Astrocyte (in vitro differentiated cells and primary cell): Measurements from ENCODE around the gene BCL2. TPM values are rescaled to one million over a fixed set of nuclear protein-coding genes. Genes with fewer than 3 reads are reported as not detected.

Experiments used
- DNase-seq: peaks from one replicate; pipeline ENCODE4 v3.0.0-alpha.2; 2010; ENCODE audit warnings: low read depth
- FAIRE-seq: peaks from 2 replicates; lab custom pipeline; 2011; peaks lifted over from hg19 to GRCh38; lab: Jason Lieb, UNC
- H2AFZ ChIP-seq: 2 replicates; pipeline ENCODE4 v1.6.0; 2012; ENCODE audit warnings: low read depth, low read length, inconsistent platforms
- H3K27ac ChIP-seq: 2 replicates; pipeline ENCODE4 v1.5.1; 2011; ENCODE audit warnings: low read depth, low read length, inconsistent platforms
- H3K27me3 ChIP-seq: 2 replicates; pipeline ENCODE4 v1.6.0; 2011; ENCODE audit warnings: low read length, inconsistent platforms; ENCODE audit not compliant: insufficient read depth
- H3K36me3 ChIP-seq: 2 replicates; pipeline ENCODE4 v1.5.1; 2011; ENCODE audit warnings: low read length, inconsistent platforms; ENCODE audit not compliant: insufficient read depth
- H3K4me1 ChIP-seq: 2 replicates; pipeline ENCODE4 v1.5.1; 2011; ENCODE audit warnings: low read length, inconsistent platforms; ENCODE audit not compliant: insufficient read depth
- H3K4me2 ChIP-seq: 2 replicates; pipeline ENCODE4 v1.6.0; 2012; ENCODE audit warnings: low read length, inconsistent platforms
- H3K4me3 ChIP-seq: 2 replicates; pipeline ENCODE4 v1.5.1; 2011; ENCODE audit warnings: low read depth, mild to moderate bottlenecking, low read length, inconsistent platforms; ENCODE audit not compliant: insufficient read depth
- H3K79me2 ChIP-seq: 2 replicates; pipeline ENCODE4 v1.6.0; 2012; ENCODE audit warnings: mild to moderate bottlenecking, low read length, inconsistent platforms; ENCODE audit not compliant: insufficient read depth
- H3K9ac ChIP-seq: 2 replicates; pipeline ENCODE4 v1.6.0; 2012; ENCODE audit warnings: mild to moderate bottlenecking, low read length, inconsistent platforms
- H3K9me3 ChIP-seq: 2 replicates; pipeline ENCODE4 v1.5.1; 2012; ENCODE audit warnings: low read depth, mild to moderate bottlenecking, low read length, inconsistent platforms; ENCODE audit not compliant: insufficient read depth
- H4K20me1 ChIP-seq: 2 replicates; pipeline ENCODE4 v1.6.0; 2012; ENCODE audit warnings: low read length, inconsistent platforms; ENCODE audit not compliant: insufficient read depth
- H3K27ac Mint-ChIP-seq: one replicate; pipeline ENCODE4 v1.8.0; 2021; ENCODE audit warnings: mild to moderate bottlenecking, mixed read lengths; ENCODE audit not compliant: unreplicated experiment
- H3K27me3 Mint-ChIP-seq: one replicate; pipeline ENCODE4 v1.8.0; 2021; ENCODE audit warnings: low read depth, mixed read lengths; ENCODE audit not compliant: unreplicated experiment
- H3K36me3 Mint-ChIP-seq: one replicate; pipeline ENCODE4 v1.8.0; 2021; ENCODE audit warnings: low read depth, mixed read lengths; ENCODE audit not compliant: unreplicated experiment
- H3K4me1 Mint-ChIP-seq: one replicate; pipeline ENCODE4 v1.8.0; 2021; ENCODE audit warnings: low read depth, mixed read lengths; ENCODE audit not compliant: unreplicated experiment
- H3K4me3 Mint-ChIP-seq: one replicate; pipeline ENCODE4 v1.8.0; 2021; ENCODE audit warnings: mild to moderate bottlenecking, moderate library complexity, mixed read lengths; ENCODE audit not compliant: unreplicated experiment
- H3K9me3 Mint-ChIP-seq: one replicate; pipeline ENCODE4 v1.8.0; 2021; ENCODE audit warnings: mild to moderate bottlenecking, mixed read lengths; ENCODE audit not compliant: unreplicated experiment
- EZH2 ChIP-seq: IDR thresholded peaks from 2 replicates; pipeline ENCODE4 v1.6.1; 2012; ENCODE audit warnings: mild to moderate bottlenecking, low read length, inconsistent platforms; ENCODE audit not compliant: insufficient read depth
- total RNA-seq: library from RNA; stranded (reverse); gene quantifications from 2 replicates; pipeline ENCODE4 v1.2.1, GENCODE V29; 2021
- TF ChIP-seq, protein P1 (sequence below): IDR thresholded peaks from 2 replicates; pipeline ENCODE4 v1.5.1; 2011; ENCODE audit warnings: low read depth, mild to moderate bottlenecking, inconsistent platforms, low read length, moderate library complexity; ENCODE audit not compliant: insufficient read depth

BCL2 gene
- total RNA-seq, 1 donor from 2014 or later: 1.7 TPM

DNA sequence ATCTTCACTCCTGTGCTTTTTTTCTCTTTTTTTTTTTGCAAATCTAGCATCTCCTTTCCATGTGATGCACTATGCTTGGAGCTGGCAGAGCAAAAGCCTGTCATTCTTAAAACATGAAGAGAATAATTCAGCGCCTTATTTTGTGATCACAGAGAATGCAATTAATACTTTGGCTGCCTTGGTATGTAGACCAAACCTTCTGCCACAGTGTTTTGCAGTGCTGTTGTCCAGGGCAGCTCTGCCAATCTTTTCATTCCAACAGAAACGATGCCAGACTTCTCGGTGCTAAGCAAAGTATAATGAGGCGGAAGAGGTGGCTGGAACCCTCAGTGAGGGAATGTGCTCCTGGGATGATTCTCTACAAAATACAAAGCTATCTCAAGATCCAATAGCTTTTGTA is 25.6 kb downstream of the BCL2 start:
- H3K4me1 ChIP-seq: no peaks in the 10 kb centered on the region
- no peak overlapping the region for H2AFZ ChIP-seq
- H3K4me3 Mint-ChIP-seq: no peak overlapping the region
- no peaks in the 10 kb centered on the region for H3K9me3 ChIP-seq
- no peaks in the 10 kb centered on the region for H3K36me3 Mint-ChIP-seq
- H3K27ac Mint-ChIP-seq: no peak overlapping the region
- no peak for TF ChIP-seq EZH2
- TF ChIP-seq, protein P1, sequence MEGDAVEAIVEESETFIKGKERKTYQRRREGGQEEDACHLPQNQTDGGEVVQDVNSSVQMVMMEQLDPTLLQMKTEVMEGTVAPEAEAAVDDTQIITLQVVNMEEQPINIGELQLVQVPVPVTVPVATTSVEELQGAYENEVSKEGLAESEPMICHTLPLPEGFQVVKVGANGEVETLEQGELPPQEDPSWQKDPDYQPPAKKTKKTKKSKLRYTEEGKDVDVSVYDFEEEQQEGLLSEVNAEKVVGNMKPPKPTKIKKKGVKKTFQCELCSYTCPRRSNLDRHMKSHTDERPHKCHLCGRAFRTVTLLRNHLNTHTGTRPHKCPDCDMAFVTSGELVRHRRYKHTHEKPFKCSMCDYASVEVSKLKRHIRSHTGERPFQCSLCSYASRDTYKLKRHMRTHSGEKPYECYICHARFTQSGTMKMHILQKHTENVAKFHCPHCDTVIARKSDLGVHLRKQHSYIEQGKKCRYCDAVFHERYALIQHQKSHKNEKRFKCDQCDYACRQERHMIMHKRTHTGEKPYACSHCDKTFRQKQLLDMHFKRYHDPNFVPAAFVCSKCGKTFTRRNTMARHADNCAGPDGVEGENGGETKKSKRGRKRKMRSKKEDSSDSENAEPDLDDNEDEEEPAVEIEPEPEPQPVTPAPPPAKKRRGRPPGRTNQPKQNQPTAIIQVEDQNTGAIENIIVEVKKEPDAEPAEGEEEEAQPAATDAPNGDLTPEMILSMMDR: no peak
- DNase-seq (no peak), FAIRE-seq (no peak)
- H4K20me1 ChIP-seq: no peaks in the 10 kb centered on the region
- H3K4me2 ChIP-seq: no peak overlapping the region
- no peaks in the 10 kb centered on the region for H3K27me3 ChIP-seq
- H3K27ac ChIP-seq: no peak overlapping the region
- no peaks in the 10 kb centered on the region for H3K27me3 Mint-ChIP-seq
- no peak overlapping the region for H3K9ac ChIP-seq
- no peaks in the 10 kb centered on the region for H3K9me3 Mint-ChIP-seq
- no peaks in the 10 kb centered on the region for H3K36me3 ChIP-seq
- no peak overlapping the region for H3K4me3 ChIP-seq
- peaks cover 8% of the 10 kb centered on the region for H3K4me1 Mint-ChIP-seq
- H3K79me2 ChIP-seq: no peaks in the 10 kb centered on the region

GRCh38 chr18:63292831-63293683 is 26.5 kb downstream of the BCL2 start:
- FAIRE-seq (no peak), DNase-seq (no peak)
- Mint-ChIP-seq H3K36me3 (no peaks in the 10 kb centered on the region), H3K9me3 (no peaks in the 10 kb centered on the region), H3K4me1 (no peaks in the 10 kb centered on the region), H3K27me3 (no peaks in the 10 kb centered on the region), H3K4me3 (no peak overlapping the region), H3K27ac (no peak overlapping the region)
- H3K36me3 ChIP-seq: no peaks in the 10 kb centered on the region
- no peak overlapping the region for H3K4me2 ChIP-seq
- no peak overlapping the region for H3K9ac ChIP-seq
- no peaks in the 10 kb centered on the region for H3K9me3 ChIP-seq
- no peak overlapping the region for H2AFZ ChIP-seq
- H3K27ac ChIP-seq: no peak overlapping the region
- no peaks in the 10 kb centered on the region for H3K4me1 ChIP-seq
- H3K79me2 ChIP-seq: no peaks in the 10 kb centered on the region
- H4K20me1 ChIP-seq: no peaks in the 10 kb centered on the region
- TF ChIP-seq, protein P1: no peak
- TF ChIP-seq EZH2: no peak
- H3K27me3 ChIP-seq: no peaks in the 10 kb centered on the region
- H3K4me3 ChIP-seq: no peak overlapping the region

GRCh38 chr18:63291278-63291677 is 28.3 kb downstream of the BCL2 start:
- Histone ChIP-seq H2AFZ (no peak overlapping the region), H3K4me2 (no peak overlapping the region), H3K27me3 (no peaks in the 10 kb centered on the region), H3K27ac (no peak overlapping the region), H4K20me1 (no peaks in the 10 kb centered on the region), H3K9me3 (no peaks in the 10 kb centered on the region), H3K4me3 (no peak overlapping the region), H3K79me2 (no peaks in the 10 kb centered on the region), H3K9ac (no peak overlapping the region), H3K36me3 (no peaks in the 10 kb centered on the region), H3K4me1 (no peaks in the 10 kb centered on the region)
- Mint-ChIP-seq H3K27me3 (peaks cover under 1% of the 10 kb centered on the region), H3K36me3 (no peaks in the 10 kb centered on the region), H3K4me3 (no peak overlapping the region), H3K9me3 (no peaks in the 10 kb centered on the region), H3K27ac (no peak overlapping the region), H3K4me1 (no peaks in the 10 kb centered on the region)
- no peak for DNase-seq
- FAIRE-seq: no peak
- TF ChIP-seq EZH2: no peak
- TF ChIP-seq, protein P1: no peak
